MM.1S (cell line): ENCODE data around the gene CLEC18A.

Experiments
- EZH2 ChIP-seq: fragments of 300-600 bp; sonication (generic); optimal IDR thresholded peaks from 2 replicates; pipeline ENCODE3; 2017; ENCODE audit warnings: low read depth, mild to moderate bottlenecking, antibody characterized with exemption, low read length, mixed read lengths
- TF ChIP-seq, protein P1 (sequence below): fragments of 300-600 bp; sonication (generic); IDR thresholded peaks from 2 replicates; pipeline ENCODE4 v1.5.1; 2016; ENCODE audit warnings: antibody characterized with exemption, low read length, mixed read lengths

DNA sequence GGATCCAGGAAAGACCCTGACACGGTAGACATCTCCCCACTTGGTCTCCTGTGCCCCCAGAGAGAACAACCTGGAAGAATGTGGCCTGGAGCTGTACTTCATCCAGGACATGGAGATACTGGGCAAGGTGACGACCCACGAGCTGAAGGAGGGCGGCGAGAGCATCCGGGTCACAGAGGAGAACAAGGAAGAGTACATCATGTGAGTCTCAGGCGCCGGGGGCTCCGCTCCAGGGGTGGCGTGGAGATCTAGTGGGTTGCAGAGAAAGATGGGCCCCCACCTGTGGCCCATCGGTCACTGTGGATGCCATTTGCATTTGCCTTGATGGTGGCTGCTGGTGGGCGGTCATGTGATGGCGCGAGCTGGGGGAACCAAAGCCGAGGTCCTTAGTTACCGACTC lies 14.9 kb upstream of the CLEC18A start:
- TF ChIP-seq, protein P1, sequence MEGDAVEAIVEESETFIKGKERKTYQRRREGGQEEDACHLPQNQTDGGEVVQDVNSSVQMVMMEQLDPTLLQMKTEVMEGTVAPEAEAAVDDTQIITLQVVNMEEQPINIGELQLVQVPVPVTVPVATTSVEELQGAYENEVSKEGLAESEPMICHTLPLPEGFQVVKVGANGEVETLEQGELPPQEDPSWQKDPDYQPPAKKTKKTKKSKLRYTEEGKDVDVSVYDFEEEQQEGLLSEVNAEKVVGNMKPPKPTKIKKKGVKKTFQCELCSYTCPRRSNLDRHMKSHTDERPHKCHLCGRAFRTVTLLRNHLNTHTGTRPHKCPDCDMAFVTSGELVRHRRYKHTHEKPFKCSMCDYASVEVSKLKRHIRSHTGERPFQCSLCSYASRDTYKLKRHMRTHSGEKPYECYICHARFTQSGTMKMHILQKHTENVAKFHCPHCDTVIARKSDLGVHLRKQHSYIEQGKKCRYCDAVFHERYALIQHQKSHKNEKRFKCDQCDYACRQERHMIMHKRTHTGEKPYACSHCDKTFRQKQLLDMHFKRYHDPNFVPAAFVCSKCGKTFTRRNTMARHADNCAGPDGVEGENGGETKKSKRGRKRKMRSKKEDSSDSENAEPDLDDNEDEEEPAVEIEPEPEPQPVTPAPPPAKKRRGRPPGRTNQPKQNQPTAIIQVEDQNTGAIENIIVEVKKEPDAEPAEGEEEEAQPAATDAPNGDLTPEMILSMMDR, result no peak
- no peak for TF ChIP-seq EZH2
